RWPE1 (cell line): Measurements from ENCODE around the gene FBXL2.

ENCODE experiments used
- CTCF ChIA-PET: fragments of 350-600 bp; sonication (Branson Sonifier 250); formaldehyde crosslinking; extraction: SDS; loops from one replicate; lab custom pipeline; 2021; lab: Yijun Ruan, JAX
- POLR2A ChIA-PET: fragments of 400-600 bp; formaldehyde crosslinking; extraction: SDS; loops from one replicate; lab custom pipeline; 2020; ENCODE audit warnings: antibody characterized with exemption; ENCODE audit not compliant: low non-redundant PET; lab: Yijun Ruan, JAX
- DNase-seq: peaks from one replicate; pipeline ENCODE4 v3.0.0; 2012; ENCODE audit warnings: low spot score
- H3K27ac ChIP-seq: fragments of 450-650 bp; 2 replicates; pipeline ENCODE4 v1.5.1; 2017
- CTCF ChIP-seq: fragments of 450-650 bp; conservative IDR thresholded peaks from 2 replicates; pipeline ENCODE4 v1.5.1; 2017; ENCODE audit warnings: low read depth, mild to moderate bottlenecking

FBXL2 gene

GRCh38 chr3:33237439-33237838 lies 39.8 kb upstream of the FBXL2 start:
- no peak overlapping the region for H3K27ac ChIP-seq
- no peak for DNase-seq
- TF ChIP-seq CTCF = no peak
- ChIA-PET POLR2A (no interaction called here), CTCF (no interaction called here)

DNA sequence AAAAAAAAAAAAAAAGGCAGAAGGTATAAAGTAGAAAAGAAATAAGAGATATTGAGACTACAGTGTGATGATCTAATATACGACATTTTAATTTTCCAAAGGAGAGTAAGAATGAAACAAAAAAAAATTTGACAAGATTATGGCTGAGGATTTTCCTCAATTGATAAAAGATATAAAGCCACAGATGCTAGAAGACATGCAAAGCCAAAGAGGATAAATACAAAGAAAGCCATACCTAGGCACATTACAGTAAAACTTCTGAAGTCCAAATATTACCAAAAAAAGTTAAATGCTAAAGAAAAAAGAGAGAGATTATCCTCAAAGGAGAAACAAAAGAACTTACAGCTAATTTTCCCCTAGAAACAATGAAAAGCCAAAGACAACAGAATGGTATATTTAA lies 38.3 kb upstream of the FBXL2 start:
- CTCF ChIA-PET = interaction anchor here (0.6 kb wide), 1 partner anchor 41 kb away, joined by 3 read pairs; no protein-coding TSS in a partner anchor
- TF ChIP-seq CTCF = no peak
- POLR2A ChIA-PET = no interaction called here
- no peak overlapping the region for H3K27ac ChIP-seq
- DNase-seq = no peak

GRCh38 chr3:33240261-33240660 lies 37.0 kb upstream of the FBXL2 start:
- TF ChIP-seq CTCF = no peak
- POLR2A ChIA-PET = no interaction called here
- no peak for DNase-seq
- CTCF ChIA-PET = no interaction called here
- H3K27ac ChIP-seq = no peak overlapping the region

DNA sequence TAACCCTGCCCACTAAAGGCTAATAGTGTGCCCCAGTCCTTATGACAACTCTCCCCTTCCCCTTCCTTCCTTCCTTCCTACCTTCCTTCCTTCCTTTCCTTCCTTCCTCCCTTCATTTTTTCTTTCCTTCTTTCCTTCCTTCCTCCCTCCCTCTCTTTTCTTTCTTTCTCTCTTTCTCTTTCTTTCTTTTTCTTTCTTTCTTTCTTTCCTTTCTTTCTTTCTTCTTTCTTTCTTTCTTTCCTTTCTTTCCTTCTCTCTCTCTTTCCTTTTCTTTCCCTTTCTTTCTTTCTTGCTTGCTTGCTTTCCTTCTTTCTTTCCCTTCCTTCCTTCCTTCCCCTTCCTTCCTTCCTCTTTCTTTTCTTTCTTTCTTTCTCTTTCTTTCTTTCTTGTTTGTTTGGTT lies 30.5 kb upstream of the FBXL2 start:
- ChIA-PET CTCF (no interaction called here), POLR2A (no interaction called here)
- H3K27ac ChIP-seq = no peak overlapping the region
- no peak for DNase-seq
- TF ChIP-seq CTCF = no peak

DNA sequence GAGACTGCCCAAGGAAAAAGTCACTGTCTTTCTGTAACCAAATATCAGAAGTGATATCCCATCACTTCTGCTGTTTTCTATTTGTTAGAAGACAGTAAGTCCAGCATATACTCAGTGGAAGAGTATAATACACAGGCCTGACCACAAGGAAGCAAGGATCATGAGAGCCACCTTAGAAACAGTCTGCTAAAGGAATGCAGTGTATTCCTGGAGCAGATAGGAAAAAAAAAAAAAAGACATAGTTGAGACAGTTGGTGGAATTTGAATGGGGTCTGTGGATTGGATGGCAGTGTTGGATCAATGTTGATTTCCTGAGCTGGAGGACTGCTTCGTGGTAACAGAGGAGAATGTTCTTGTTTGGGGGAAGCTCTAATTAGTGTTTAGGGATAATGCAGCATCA lies 26.5 kb upstream of the FBXL2 start:
- no peak for TF ChIP-seq CTCF
- DNase-seq = no peak
- ChIA-PET CTCF (interaction anchor here (0.9 kb wide), 1 partner anchor 119 kb away, joined by 3 read pairs; no protein-coding TSS in a partner anchor), POLR2A (no interaction called here)
- no peak overlapping the region for H3K27ac ChIP-seq

DNA sequence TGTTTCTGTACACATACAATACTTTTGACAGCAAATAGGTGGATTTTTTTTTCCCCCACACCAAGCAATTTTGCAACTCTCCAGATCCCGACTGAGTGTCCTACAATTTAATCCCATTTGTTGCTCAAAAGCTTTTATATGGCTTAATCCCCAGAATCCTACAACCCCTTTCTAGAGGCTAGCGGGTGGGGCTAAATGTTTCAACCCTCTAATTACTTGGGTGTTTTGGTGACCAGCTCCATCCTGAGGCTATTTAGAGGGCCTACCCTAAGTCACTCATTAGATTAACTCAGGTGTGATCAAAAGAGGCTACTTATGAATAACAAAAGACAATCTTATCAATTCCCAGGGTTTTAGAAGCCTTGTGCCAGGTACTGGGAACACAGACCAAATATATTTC lies 21.0 kb upstream of the FBXL2 start:
- DNase-seq = no peak
- CTCF ChIA-PET = interaction anchor here (0.5 to 1.2 kb wide), 2 partner anchors 117 to 196 kb away, joined by 3 to 5 read pairs; no protein-coding TSS in a partner anchor
- POLR2A ChIA-PET = no interaction called here
- no peak overlapping the region for H3K27ac ChIP-seq
- no peak for TF ChIP-seq CTCF

DNA sequence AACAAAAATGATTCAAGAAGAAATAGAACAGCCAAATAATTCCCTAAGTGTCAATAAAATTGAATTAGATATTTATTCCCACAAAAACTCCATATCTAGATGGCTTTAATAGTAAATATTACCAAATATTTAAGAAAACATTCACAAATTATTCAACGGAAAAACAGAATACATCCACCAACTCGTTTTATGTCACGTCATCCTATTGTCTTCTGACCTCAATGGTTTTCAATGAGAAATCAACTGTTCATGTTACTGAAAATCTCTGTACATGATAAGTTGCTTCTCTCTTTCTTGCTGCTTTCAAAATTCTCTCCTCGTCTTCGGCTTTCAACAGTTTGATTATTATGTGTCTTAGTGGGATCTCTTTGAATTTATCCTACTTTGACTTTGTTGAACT lies 17.1 kb upstream of the FBXL2 start:
- no peak overlapping the region for H3K27ac ChIP-seq
- DNase-seq = no peak
- TF ChIP-seq CTCF = no peak
- ChIA-PET POLR2A (no interaction called here), CTCF (no interaction called here)
